Measurements from ENCODE around the gene KASH5.

- TF ChIP-seq POLR2A (IDR thresholded peaks at IDR 0.05; ENCODE audit: low read length) (no peak), GATA1 (IDR thresholded peaks at IDR 0.05; ENCODE audit: low read depth, low read length) (no peak)
These were observed 45.3 kb downstream of the KASH5 start for GRCh38 chr19:49433240-49433901.

All from erythroblast (primary cell).